Type B pancreatic cell (in vitro differentiated cells): ENCODE data around the gene RXYLT1. TPM values are rescaled to one million over a fixed set of nuclear protein-coding genes. Genes with fewer than 3 reads are reported as not detected.

Source experiments
- DNase-seq: peaks from one replicate; pipeline ENCODE4 v3.0.0; 2021; ENCODE audit warnings: mixed read lengths; ENCODE audit not compliant: unreplicated experiment; ENCODE audit errors: extremely low spot score
- H3K27ac Mint-ChIP-seq: 2 replicates; pipeline ENCODE4 v1.8.0; 2021; ENCODE audit warnings: mild to moderate bottlenecking, mixed read lengths
- H3K27me3 Mint-ChIP-seq: 2 replicates; pipeline ENCODE4 v1.8.0; 2021; ENCODE audit warnings: mixed read lengths
- H3K36me3 Mint-ChIP-seq: 2 replicates; pipeline ENCODE4 v1.8.0; 2021; ENCODE audit warnings: mixed read lengths
- H3K4me1 Mint-ChIP-seq: one replicate; pipeline ENCODE4 v1.8.0; 2021; ENCODE audit warnings: mixed read lengths; ENCODE audit not compliant: unreplicated experiment
- H3K4me3 Mint-ChIP-seq: 2 replicates; pipeline ENCODE4 v1.8.0; 2021; ENCODE audit warnings: mild to moderate bottlenecking, mixed read lengths
- H3K9me3 Mint-ChIP-seq: 2 replicates; pipeline ENCODE4 v1.8.0; 2021; ENCODE audit warnings: mixed read lengths
- CTCF ChIP-seq: fragments of 200-600 bp; sonication (generic); conservative IDR thresholded peaks from 2 replicates; pipeline ENCODE4 v1.5.0; 2021; ENCODE audit warnings: antibody characterized with exemption, mild to moderate bottlenecking
- total RNA-seq: library from RNA; stranded (reverse); gene quantifications from 2 replicates; pipeline ENCODE4 v1.2.1, GENCODE V29; 2021; ENCODE audit warnings: low replicate concordance

RXYLT1 gene
- total RNA-seq, 1 donor from 2014 or later = 19.2 TPM

GRCh38 chr12:63777340-63777739, 2.4 kb upstream of the RXYLT1 start:
- H3K4me3 Mint-ChIP-seq = no peak overlapping the region
- no peaks in the 10 kb centered on the region for H3K9me3 Mint-ChIP-seq
- no peak overlapping the region for H3K27ac Mint-ChIP-seq
- no peak for TF ChIP-seq CTCF
- no peaks in the 10 kb centered on the region for H3K36me3 Mint-ChIP-seq
- H3K4me1 Mint-ChIP-seq = peaks cover 16% of the 10 kb centered on the region
- DNase-seq = no peak
- peaks cover 13% of the 10 kb centered on the region for H3K27me3 Mint-ChIP-seq

- Mint-ChIP-seq H3K27ac (no peak overlapping the region), H3K27me3 (peaks cover 7% of the 10 kb centered on the region), H3K4me1 (peaks cover 19% of the 10 kb centered on the region), H3K9me3 (no peaks in the 10 kb centered on the region), H3K36me3 (peaks cover 28% of the 10 kb centered on the region), H3K4me3 (peak overlapping the region; percentile 55)
- no peak for TF ChIP-seq CTCF
- DNase-seq = no peak
Observed at GRCh38 chr12:63782466-63782865, 2.8 kb downstream of the RXYLT1 start.

- peaks cover 3% of the 10 kb centered on the region for H3K4me1 Mint-ChIP-seq
- no peak for DNase-seq
- H3K27me3 Mint-ChIP-seq = no peaks in the 10 kb centered on the region
- H3K9me3 Mint-ChIP-seq = no peaks in the 10 kb centered on the region
- no peak for TF ChIP-seq CTCF
- H3K36me3 Mint-ChIP-seq = peaks cover 51% of the 10 kb centered on the region
- H3K27ac Mint-ChIP-seq = no peak overlapping the region
- H3K4me3 Mint-ChIP-seq = no peak overlapping the region
Observed at GRCh38 chr12:63787306-63787705, 7.6 kb downstream of the RXYLT1 start.

GRCh38 chr12:63790608-63790945, 10.9 kb downstream of the RXYLT1 start:
- no peaks in the 10 kb centered on the region for H3K4me1 Mint-ChIP-seq
- no peak overlapping the region for H3K27ac Mint-ChIP-seq
- TF ChIP-seq CTCF = no peak
- H3K36me3 Mint-ChIP-seq = peaks cover 29% of the 10 kb centered on the region
- H3K4me3 Mint-ChIP-seq = no peak overlapping the region
- DNase-seq = no peak
- no peaks in the 10 kb centered on the region for H3K27me3 Mint-ChIP-seq
- H3K9me3 Mint-ChIP-seq = no peaks in the 10 kb centered on the region

GRCh38 chr12:63792338-63792737, 12.6 kb downstream of the RXYLT1 start:
- H3K9me3 Mint-ChIP-seq = no peaks in the 10 kb centered on the region
- no peaks in the 10 kb centered on the region for H3K27me3 Mint-ChIP-seq
- peaks cover 25% of the 10 kb centered on the region for H3K36me3 Mint-ChIP-seq
- no peak for TF ChIP-seq CTCF
- no peak overlapping the region for H3K4me3 Mint-ChIP-seq
- no peaks in the 10 kb centered on the region for H3K4me1 Mint-ChIP-seq
- H3K27ac Mint-ChIP-seq = no peak overlapping the region
- no peak for DNase-seq

GRCh38 chr12:63795032-63795687, 15.5 kb downstream of the RXYLT1 start:
- Mint-ChIP-seq H3K27me3 (no peaks in the 10 kb centered on the region), H3K4me1 (no peaks in the 10 kb centered on the region), H3K27ac (no peak overlapping the region), H3K9me3 (no peaks in the 10 kb centered on the region), H3K4me3 (no peak overlapping the region), H3K36me3 (peaks cover 11% of the 10 kb centered on the region)
- TF ChIP-seq CTCF = no peak
- DNase-seq = no peak
